Activated T-helper 2 cell treated with anti-CD3 and anti-CD28 coated beads, Interferon-gamma antibody, Interleukin-2, Interleukin-4, amounts not matched to agents 10 μg/mL and 5 μg/mL and 100 μg/mL, durations not matched to agents 14 hours and 24 hours and 36 hours (primary cell): ENCODE measurements around the gene SNX6. TPM values are rescaled to one million over a fixed set of nuclear protein-coding genes. Genes with fewer than 3 reads are reported as not detected.
A peak's percentile ranks its signal among the peaks of the same experiment; 100 is the strongest.
"Not testable (repeated sequence)": the region's sequence is repeated elsewhere in the genome, so short reads cannot be mapped to it uniquely, and the experiment has no call there.

Experiments
- DNase-seq: peaks from one replicate; pipeline ENCODE4 v3.0.0; 2021; ENCODE audit warnings: low spot score
- H3K27ac Mint-ChIP-seq: one replicate; pipeline ENCODE4 v1.8.0; 2021; ENCODE audit warnings: mixed read lengths
- H3K27me3 Mint-ChIP-seq: one replicate; pipeline ENCODE4 v1.8.0; 2021; ENCODE audit warnings: low read depth, mixed read lengths
- H3K36me3 Mint-ChIP-seq: one replicate; pipeline ENCODE4 v1.8.0; 2021; ENCODE audit warnings: low read depth, mixed read lengths
- H3K4me1 Mint-ChIP-seq: one replicate; pipeline ENCODE4 v1.8.0; 2021; ENCODE audit warnings: low read depth, mixed read lengths
- H3K4me3 Mint-ChIP-seq: one replicate; pipeline ENCODE4 v1.8.0; 2021; ENCODE audit warnings: low read depth, mild to moderate bottlenecking, moderate library complexity, mixed read lengths
- H3K9me3 Mint-ChIP-seq: one replicate; pipeline ENCODE4 v1.8.0; 2021; ENCODE audit warnings: mixed read lengths
- intact Hi-C: fragments of 100-400 bp; cut with micrococcal nuclease; formaldehyde crosslinking; loops from one replicate; pipeline ENCODE4 v1.15.1; 2023
- total RNA-seq: library from RNA; stranded (reverse); gene quantifications from 2 replicates; pipeline ENCODE4 v1.2.3, GENCODE V29; 2022

The SNX6 gene
- total RNA-seq, 1 donor from 2014 or later, result 66.6 TPM

DNA sequence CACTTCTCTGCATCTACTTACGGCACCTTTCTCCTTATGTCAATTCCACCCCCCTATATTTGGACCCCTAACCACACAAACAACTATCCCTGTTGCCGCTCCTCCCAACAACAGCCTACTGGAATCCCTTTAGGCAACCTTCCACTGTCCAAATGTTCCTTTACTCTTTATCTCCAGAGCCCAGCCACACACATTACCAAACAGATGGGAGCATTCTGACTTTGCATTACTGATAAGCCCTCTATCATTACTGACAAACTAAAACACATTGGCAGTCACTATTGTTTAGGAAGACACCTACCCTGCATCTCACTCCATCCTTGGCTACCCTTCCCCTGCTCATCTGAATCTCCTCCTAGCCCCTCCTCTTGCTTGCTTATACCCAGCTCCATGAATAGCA is 23.1 kb upstream of the SNX6 start:
- H3K27me3 Mint-ChIP-seq, intact Hi-C loops, H3K27ac Mint-ChIP-seq, DNase-seq, H3K4me3 Mint-ChIP-seq, H3K36me3 Mint-ChIP-seq, H3K4me1 Mint-ChIP-seq, H3K9me3 Mint-ChIP-seq: not testable (repeated sequence)

DNA sequence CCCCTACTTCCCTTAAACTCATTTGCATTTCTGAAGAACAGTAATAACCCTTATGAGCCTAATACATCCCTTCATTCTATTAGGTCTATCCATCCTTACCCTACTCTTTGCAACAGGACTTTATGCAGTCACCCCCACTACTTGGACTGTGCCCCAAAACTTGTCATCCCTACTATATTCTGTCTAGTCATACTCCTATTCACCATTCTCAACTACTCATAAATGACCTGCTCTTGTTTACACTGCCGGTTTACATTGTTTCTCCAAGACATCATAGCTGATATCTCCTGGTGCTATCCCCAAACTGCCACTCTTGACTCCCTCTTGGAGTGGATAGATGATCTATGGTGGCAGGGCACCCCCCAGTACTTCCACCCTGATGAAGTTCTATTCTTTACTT is 22.4 kb upstream of the SNX6 start:
- H3K27ac Mint-ChIP-seq, H3K9me3 Mint-ChIP-seq, H3K36me3 Mint-ChIP-seq, DNase-seq, H3K4me3 Mint-ChIP-seq, H3K27me3 Mint-ChIP-seq, intact Hi-C loops, H3K4me1 Mint-ChIP-seq: not testable (repeated sequence)

DNA sequence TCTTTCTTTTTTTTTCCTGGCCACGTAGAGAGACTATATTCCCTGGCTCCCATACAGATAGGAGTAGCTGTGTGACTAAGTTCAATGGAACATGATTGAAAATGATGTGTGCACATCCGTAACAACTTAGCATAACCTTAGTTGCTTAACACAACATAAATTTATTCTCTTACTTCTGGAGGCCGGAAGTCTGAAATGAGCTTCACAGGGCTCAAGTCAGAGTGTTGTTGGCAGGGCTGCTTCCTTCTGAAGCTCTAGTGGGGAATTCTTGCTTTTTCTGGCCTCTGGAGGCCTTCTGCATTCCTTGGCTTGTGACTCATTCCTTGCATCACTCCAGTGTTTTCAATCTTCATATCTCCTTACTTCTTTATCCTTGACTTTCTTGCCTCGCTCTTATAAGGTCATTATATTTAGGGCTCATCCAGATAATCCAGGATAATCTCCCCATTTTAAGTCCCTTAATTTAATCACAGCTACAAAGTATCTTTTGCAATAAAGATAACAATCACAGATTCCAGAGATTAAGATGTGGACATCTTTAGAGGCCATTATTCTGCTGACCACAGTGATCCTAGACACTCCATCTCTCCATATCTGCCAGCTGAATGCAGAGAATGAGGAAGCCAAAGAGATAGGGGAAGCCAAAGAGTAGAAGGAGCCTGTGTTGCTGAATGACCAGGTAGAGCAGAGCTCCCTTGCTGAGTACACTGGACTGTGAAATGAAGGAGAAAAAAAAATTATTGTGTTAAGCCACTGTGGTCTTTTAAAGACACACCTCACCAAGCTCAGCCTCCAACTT is 21.0 kb upstream of the SNX6 start:
- no peaks in the 10 kb centered on the region for H3K9me3 Mint-ChIP-seq
- H3K4me3 Mint-ChIP-seq, result no peak overlapping the region
- no peak overlapping the region for H3K27ac Mint-ChIP-seq
- no peaks in the 10 kb centered on the region for H3K36me3 Mint-ChIP-seq
- no peak for DNase-seq
- peaks cover 2% of the 10 kb centered on the region for H3K4me1 Mint-ChIP-seq
- no peaks in the 10 kb centered on the region for H3K27me3 Mint-ChIP-seq
- intact Hi-C loops, result no loop called here

DNA sequence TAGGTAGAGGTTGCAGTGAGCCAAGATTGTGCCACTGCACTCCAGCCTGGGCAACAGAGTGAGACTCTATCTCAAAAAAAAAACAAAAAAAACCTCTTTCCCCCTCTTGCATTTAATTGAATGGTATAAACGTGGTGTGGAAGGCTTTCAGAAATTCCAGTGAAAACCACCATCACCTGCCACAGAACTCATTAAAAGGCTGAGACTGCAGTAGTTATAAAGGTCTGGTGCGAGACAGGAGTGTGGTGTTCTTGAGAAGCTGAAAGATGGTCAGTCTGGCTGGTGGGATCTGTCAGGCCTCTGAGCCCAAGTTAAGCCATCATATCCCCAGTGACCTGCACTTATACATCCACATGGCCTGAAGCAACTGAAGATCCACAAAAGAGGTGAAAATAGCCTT is 20.1 kb upstream of the SNX6 start:
- H3K36me3 Mint-ChIP-seq, H3K4me1 Mint-ChIP-seq, intact Hi-C loops, H3K9me3 Mint-ChIP-seq, H3K4me3 Mint-ChIP-seq, H3K27ac Mint-ChIP-seq, H3K27me3 Mint-ChIP-seq, DNase-seq: not testable (repeated sequence)

DNA sequence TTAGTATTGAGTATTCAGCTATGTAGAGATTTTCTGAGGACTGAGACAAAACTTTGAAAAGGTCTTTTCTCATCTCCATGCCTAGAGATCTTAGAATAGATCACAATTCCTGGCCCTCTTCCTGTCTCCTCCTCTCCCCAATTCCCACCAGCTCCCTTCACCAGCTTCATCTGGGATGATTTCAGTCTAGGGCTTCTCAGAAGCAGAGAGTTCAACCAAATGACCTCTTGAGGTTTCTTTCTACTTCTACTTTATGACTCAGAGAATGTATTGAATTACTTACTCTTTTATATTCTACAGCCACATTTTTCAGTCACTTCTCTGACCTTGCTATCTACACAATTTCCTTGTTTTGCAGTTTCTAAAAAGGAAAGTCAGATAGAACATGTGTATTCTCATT is 19.4 kb upstream of the SNX6 start:
- no peak for DNase-seq
- Mint-ChIP-seq H3K27me3 (no peaks in the 10 kb centered on the region), H3K36me3 (no peaks in the 10 kb centered on the region), H3K4me3 (no peak overlapping the region), H3K27ac (no peak overlapping the region), H3K9me3 (no peaks in the 10 kb centered on the region), H3K4me1 (peaks cover 4% of the 10 kb centered on the region)
- intact Hi-C loops, result no loop called here

DNA sequence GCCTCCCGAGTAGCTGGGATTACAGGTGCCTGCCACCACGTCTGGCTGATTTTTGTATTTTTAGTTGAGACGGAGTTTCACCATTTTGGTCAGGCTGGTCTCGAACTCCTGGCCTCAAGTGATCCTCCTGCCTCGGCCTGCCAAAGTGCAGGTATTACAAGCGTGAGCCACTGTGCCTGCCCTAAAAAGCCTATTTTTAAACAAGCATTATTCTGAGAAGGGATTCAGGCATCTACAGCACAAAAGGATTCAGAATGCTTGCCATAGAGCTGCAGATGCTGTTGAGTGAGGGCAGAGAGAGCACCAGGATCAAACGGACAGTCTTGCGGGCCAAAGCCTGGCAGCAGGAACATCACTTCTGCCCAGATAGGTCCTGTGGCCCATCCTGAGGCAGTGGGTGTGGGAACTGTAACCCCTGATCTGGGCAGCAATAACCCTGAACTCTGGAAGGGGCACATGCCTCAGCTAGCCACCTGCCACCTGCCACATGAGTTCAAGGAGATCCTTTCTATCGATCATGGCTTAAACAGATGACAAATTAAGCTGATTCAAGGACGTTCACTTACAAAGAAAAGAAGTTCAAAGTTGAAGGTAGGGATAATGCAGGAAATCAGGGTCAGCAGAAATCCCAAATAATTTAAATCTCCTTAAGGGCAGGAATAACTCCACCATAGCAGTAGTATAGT is 16.8 kb upstream of the SNX6 start:
- Mint-ChIP-seq H3K4me3 (no peak overlapping the region), H3K27ac (no peak overlapping the region), H3K36me3 (no peaks in the 10 kb centered on the region), H3K27me3 (no peaks in the 10 kb centered on the region), H3K9me3 (no peaks in the 10 kb centered on the region), H3K4me1 (peaks cover 4% of the 10 kb centered on the region)
- intact Hi-C loops, result no loop called here
- DNase-seq, result no peak

DNA sequence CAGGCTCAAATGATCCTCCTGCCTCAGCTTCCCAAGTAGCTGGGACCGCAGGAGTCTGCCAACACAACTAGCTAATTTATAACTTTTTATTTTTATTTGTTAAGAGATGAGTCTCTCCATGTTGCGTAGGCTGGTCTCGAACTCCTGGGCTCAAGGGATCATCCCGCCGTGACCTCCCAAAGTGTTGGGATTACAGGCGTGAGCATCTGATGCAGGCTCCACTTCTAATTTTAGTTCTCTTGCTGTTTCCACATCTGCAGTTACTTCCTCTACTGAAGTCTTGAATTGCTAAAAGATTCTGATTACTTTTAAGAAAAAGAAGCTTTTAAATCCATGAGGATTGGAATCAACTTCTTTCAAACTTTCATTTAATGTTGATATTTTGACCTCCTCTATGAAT is 13.4 kb upstream of the SNX6 start:
- Mint-ChIP-seq H3K9me3 (no peaks in the 10 kb centered on the region), H3K4me3 (no peak overlapping the region), H3K27ac (no peak overlapping the region), H3K27me3 (peaks cover 2% of the 10 kb centered on the region), H3K4me1 (peaks cover 3% of the 10 kb centered on the region), H3K36me3 (no peaks in the 10 kb centered on the region)
- DNase-seq, result no peak
- intact Hi-C loops, result no loop called here

DNA sequence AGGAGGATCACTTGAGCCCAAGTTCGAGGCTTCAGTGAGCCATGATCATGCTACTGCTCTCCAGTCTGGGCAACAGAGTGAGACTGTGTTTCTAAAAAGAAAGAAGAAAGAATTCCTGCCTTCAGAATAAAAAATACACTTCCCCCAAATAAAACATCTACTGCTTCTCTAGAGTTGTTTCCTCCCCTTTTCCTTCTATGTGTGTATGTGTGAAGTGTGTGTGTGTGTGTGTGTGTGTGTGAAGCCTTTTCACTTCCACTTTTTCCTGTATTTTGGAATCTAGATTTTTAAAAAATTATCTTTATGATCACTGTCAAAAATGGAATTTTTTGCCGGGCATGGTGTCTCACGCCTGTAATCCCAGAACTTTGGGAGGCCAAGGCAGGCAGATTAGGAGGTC is 12.6 kb upstream of the SNX6 start:
- H3K36me3 Mint-ChIP-seq, result no peaks in the 10 kb centered on the region
- no peak overlapping the region for H3K27ac Mint-ChIP-seq
- no peaks in the 10 kb centered on the region for H3K9me3 Mint-ChIP-seq
- DNase-seq, result no peak
- no peak overlapping the region for H3K4me3 Mint-ChIP-seq
- intact Hi-C loops, result no loop called here
- H3K4me1 Mint-ChIP-seq, result peaks cover 3% of the 10 kb centered on the region
- peaks cover 2% of the 10 kb centered on the region for H3K27me3 Mint-ChIP-seq

DNA sequence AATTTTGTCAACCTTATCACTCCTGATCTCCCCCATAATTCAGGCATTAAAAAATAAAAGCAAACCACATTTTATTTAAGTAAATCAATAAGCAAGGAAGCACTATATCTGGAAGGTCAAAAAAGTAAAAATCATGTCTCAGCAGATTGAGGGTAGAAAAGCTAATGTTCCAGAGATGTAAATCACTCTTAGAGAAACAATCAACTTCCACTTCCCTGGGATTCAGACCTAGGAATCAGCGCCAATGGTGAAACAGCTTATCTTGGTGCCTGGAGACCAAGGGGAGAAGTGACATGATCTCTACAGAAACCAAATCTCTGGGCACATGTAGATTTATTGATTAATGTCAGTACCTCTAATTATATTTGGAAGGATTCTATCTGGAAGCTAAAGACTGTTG is 10.9 kb upstream of the SNX6 start:
- H3K4me3 Mint-ChIP-seq, result no peak overlapping the region
- H3K4me1 Mint-ChIP-seq, result no peaks in the 10 kb centered on the region
- no peak overlapping the region for H3K27ac Mint-ChIP-seq
- peaks cover 2% of the 10 kb centered on the region for H3K27me3 Mint-ChIP-seq
- no peaks in the 10 kb centered on the region for H3K9me3 Mint-ChIP-seq
- DNase-seq, result no peak
- no peaks in the 10 kb centered on the region for H3K36me3 Mint-ChIP-seq
- intact Hi-C loops, result no loop called here

DNA sequence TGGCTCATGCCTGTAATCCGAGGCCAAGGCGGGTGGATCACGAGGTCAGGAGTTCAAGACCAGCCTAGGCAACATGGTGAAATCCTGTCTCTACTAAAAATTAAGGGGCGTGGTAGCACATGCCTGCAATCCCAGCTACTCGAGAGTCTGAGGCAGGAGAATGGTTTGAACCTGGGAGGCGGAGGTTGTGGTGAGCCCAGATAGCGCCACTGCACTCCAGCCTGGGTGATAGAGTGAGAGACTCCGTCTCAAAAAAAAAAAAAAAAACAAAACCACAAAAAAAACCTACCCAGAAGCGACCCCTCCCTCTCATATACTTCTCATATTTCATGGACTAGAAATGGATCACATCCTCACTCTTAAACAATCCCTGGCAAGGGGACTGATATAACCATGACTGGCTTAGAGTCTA is 4.4 kb upstream of the SNX6 start:
- not testable (repeated sequence) for H3K4me1 Mint-ChIP-seq, H3K27ac Mint-ChIP-seq, H3K9me3 Mint-ChIP-seq, H3K27me3 Mint-ChIP-seq, H3K4me3 Mint-ChIP-seq, H3K36me3 Mint-ChIP-seq, DNase-seq
- intact Hi-C loops, result loop anchor here (10.0 kb wide), 2 partner anchors 240 to 490 kb away; partner anchors contain the start of genes BAZ1A, PPP2R3C and PRORP

DNA sequence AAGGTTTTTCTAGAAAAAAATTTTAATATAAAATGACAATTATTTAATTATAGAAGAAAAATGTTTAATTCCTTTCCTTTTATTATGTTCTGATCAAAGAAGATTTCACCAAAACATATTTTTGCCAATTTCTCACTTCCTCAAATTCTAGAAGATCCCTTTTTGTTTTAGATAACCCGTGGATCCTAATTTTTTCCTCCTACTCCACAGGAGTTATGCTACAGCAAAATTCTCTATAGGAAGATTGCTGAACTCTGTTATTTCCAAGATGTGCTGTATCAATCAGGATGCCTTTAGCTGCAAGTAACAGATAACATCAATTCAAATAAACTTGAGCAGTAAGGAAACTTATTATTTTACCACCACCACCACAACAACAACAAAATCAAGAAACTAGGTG is 3.8 kb upstream of the SNX6 start:
- Mint-ChIP-seq H3K36me3 (peaks cover 7% of the 10 kb centered on the region), H3K9me3 (no peaks in the 10 kb centered on the region), H3K4me1 (peaks cover 9% of the 10 kb centered on the region), H3K4me3 (no peak overlapping the region), H3K27me3 (peaks cover 10% of the 10 kb centered on the region), H3K27ac (no peak overlapping the region)
- intact Hi-C loops, result loop anchor here (10.0 kb wide), 2 partner anchors 241 to 491 kb away; partner anchors contain the start of genes BAZ1A, PPP2R3C and PRORP
- DNase-seq, result no peak

DNA sequence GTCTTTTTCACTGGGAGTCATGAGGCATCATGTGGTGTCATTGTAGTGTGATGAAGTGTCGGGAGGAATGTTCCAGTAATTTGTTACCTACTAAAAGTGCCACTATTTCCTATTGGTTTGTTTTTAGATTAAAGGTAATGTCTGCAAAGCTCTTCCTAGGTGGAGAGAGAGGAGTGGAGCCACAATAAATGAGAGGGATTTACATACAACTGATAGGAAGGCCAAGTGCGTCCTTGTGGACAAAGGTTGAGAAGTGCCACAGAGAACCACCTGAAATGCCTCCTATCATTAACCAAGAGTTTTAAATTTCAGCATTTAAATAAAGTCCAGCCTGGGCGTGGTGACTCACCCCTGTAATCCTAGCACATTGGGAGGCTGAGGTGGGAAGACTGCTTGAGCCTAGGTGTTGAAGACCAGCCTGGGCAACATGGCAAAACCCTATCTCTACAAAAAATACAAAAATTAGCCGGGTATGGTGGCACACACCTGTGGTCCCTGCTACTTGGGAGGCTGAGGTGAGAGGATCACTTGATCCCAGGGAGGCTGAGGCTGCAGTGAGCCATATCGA is 2.5 kb upstream of the SNX6 start:
- Mint-ChIP-seq H3K36me3 (peaks cover 8% of the 10 kb centered on the region), H3K4me1 (peaks cover 12% of the 10 kb centered on the region), H3K4me3 (no peak overlapping the region), H3K9me3 (no peaks in the 10 kb centered on the region), H3K27ac (no peak overlapping the region), H3K27me3 (peaks cover 10% of the 10 kb centered on the region)
- intact Hi-C loops, result loop anchor here (10.0 kb wide), 2 partner anchors 242 to 492 kb away; partner anchors contain the start of genes BAZ1A, PPP2R3C and PRORP
- DNase-seq, result no peak

DNA sequence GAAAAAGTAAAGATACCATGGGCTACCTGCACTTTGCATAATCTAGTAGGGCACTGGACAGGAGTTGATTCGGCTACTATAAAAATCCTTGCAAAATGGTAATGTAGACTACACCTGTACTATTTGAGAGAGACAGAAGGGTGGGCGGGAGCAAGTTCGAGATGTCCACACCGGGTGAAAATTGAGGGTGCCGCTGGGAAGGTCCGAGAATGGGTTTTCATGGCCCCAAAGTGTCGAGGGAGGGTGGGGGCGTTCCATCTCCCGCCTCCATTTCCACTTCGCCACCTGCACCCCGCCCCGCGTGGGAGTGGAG is 648 bp downstream of the SNX6 start:
- peaks cover 12% of the 10 kb centered on the region for H3K4me1 Mint-ChIP-seq
- peak overlapping the region; percentile 93 for H3K27ac Mint-ChIP-seq
- H3K36me3 Mint-ChIP-seq, result peaks cover 20% of the 10 kb centered on the region
- intact Hi-C loops, result no loop called here
- peak overlapping the region; percentile 95 for H3K4me3 Mint-ChIP-seq
- no peaks in the 10 kb centered on the region for H3K9me3 Mint-ChIP-seq
- H3K27me3 Mint-ChIP-seq, result peaks cover 8% of the 10 kb centered on the region
- DNase-seq, result no peak
